ENCODE results near the gene COL4A2.

- TF ChIP-seq CTCF (IDR thresholded peaks at IDR 0.05; ENCODE audit: low read depth, low read length, missing input control) (no peak), REST (IDR thresholded peaks at IDR 0.05) (no peak), ATF3 (IDR thresholded peaks at IDR 0.05) (no peak), SP1 (IDR thresholded peaks at IDR 0.05) (no peak), TAF1 (conservative IDR thresholded peaks at IDR 0.05) (no peak)
These were observed 27.4 kb upstream of the COL4A2 start for GRCh38 chr13:110279684-110280083.

Measured in liver (tissue), 3 donors.